ENCODE data around the gene RCHY1. TPM values are rescaled to one million over a fixed set of nuclear protein-coding genes. Genes with fewer than 3 reads are reported as not detected.
"Not testable (repeated sequence)": the region's sequence is repeated elsewhere in the genome, so short reads cannot be mapped to it uniquely, and the experiment has no call there.

RCHY1 gene
- 30.2 TPM for polyA plus RNA-seq (2012; ENCODE audit: missing spikeins)

DNA sequence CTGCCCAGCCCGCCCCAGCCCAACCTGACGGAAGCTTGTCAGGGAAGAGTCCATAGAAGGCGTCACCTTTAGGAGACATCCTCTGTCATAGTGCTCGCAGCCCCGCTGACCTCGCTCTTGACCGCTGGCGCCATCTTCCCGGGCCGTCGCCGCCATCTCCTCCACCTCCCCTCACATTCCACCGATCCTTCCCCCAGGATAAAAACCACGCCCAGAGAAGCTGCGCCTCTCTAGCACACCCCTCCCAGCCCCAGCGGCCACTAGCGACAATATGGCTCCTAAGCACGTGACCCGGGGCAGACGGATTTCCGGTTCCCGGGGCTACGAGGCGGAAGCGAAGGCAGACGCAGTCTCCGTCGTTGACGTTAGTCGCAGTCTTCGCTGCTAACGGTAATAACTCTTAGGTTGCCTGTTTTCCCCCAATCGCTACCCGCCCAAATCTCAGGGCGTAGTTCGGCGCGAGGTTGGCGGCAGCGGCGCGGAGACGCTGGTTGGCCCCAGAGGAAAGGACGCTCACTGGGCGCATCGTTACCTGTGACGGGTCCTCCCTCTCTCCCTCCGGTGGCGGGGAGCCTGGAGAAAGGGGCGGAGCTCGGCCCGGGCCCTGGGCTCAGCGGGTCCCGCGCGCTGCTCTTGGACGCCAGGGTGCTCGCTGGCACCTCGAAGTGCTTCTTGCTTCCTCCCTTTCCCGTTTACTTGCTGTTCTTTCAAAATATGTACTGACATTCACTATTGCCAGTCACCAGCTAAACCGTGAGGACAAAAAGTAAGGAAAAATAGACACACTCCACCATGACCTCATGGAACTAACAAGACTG lies at the start of gene RCHY1, which contains the start of gene THAP6:
Gene RCHY1 (minus strand): TSS at position 273 of the 818 bp plus-strand sequence. CDS start 117 bp downstream, at position 156.
Gene THAP6 (plus strand): TSS at position 343 of the 818 bp plus-strand sequence. CDS start 980 bp downstream, outside the sequence.
- FAIRE-seq: peak; percentile 98
- TF ChIP-seq POLR2AphosphoS5 (IDR thresholded peaks at IDR 0.05; ENCODE audit: low read depth, low read length) (peak; percentile 95; the same call in 1 of the 2 replicates), POLR2A (IDR thresholded peaks at IDR 0.05; ENCODE audit: low read depth, low read length) (peak; percentile 96), TAF1 (IDR thresholded peaks at IDR 0.05; ENCODE audit: borderline replicate concordance, low read depth, low read length) (peak; percentile 42; the same call in 1 of the 2 replicates)
- peak; percentile 49 for DNase-seq (ENCODE audit: insufficient read length)

DNA sequence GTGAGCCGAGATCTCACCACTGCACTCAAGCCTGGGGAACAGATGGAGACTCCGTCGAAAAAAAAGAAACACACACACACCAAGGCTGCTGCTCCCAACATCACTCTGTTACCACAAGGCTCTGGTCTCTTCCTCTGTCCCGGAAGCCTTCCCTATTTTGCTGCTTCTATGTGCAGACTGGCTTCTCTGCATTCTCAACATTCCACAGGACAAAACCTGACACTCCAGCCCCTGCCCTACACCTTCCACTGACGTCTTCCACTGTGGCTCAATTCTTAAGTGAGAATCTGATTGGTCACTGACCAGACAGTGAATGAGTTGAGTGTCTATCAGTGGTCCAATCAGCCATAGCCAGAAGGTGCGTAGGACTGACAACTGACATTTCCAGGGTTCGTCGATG lies 47.6 kb upstream of the RCHY1 start:
- TF ChIP-seq POLR2AphosphoS5 (IDR thresholded peaks at IDR 0.05; ENCODE audit: low read depth, low read length) (no peak), POLR2A (IDR thresholded peaks at IDR 0.05; ENCODE audit: low read depth, low read length) (no peak), TAF1 (IDR thresholded peaks at IDR 0.05; ENCODE audit: borderline replicate concordance, low read depth, low read length) (no peak)
- no peak for DNase-seq (ENCODE audit: insufficient read length)
- no peak for FAIRE-seq

DNA sequence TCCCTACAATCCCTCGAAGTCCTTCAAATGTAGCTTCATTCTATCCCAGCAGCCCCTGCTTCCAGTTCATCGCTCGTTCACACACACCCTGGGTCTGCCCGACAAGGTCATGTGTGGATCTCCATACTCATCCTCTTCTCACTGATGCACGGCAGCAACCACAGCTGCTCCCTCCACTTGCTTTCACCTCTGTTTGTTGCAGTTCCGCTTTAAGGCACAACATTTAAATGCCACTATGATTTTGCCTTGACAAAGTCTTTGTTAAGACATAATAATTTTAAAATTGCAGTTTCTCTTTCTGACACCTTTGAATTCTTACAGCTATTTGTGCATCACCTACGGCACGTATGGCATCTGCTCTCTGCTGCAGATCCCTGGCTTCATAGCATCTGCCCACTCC lies 43.5 kb upstream of the RCHY1 start:
- no peak for TF ChIP-seq POLR2AphosphoS5 (IDR thresholded peaks at IDR 0.05; ENCODE audit: low read depth, low read length)
- no peak for TF ChIP-seq TAF1 (IDR thresholded peaks at IDR 0.05; ENCODE audit: borderline replicate concordance, low read depth, low read length)
- TF ChIP-seq POLR2A (IDR thresholded peaks at IDR 0.05; ENCODE audit: low read depth, low read length): no peak
- FAIRE-seq: no peak

DNA sequence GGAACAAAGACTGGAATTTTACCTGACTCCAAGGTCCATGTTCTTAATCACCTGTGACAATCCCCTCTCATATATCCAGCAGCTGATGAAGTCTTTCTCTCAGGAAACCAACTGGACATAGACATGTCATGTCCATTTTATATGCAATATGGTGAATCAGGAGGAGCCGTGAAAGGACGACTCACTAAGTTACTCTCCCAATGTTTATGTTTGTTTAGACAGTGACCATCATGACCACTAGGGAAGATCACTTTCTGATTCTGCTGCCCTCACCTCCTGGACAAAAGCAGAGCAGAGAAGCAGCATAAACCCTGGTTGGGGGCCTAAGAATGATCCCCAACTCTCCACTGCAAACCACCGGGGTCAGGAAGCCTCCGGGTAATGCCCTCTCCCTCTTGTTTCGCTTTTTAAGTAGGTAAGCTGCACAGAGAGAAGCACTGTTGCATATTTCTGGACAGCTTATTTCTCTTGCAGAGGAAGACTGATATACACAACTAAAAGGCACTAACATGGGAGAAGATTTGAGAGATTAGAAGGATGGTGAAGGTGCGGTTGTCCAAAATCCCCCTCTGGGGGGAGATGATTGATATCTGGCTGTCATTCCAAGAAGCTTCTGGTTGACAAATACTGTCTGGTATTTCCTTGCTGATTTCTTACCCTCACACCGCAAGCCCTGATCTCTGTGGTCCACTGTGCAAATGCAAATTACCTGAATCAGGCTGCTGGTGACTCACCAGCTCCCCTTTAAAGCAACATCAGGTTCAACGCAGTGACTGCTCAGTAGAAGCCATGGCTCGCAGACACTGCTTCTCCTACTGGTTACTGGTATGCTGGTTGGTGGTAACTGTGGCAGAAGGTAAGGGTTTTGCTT lies 41.3 kb upstream of the RCHY1 start, which contains the start of gene ODAPH:
Gene ODAPH (plus strand): TSS at position 773 of the 871 bp plus-strand sequence. CDS start 17 bp downstream, at position 790.
- DNase-seq (ENCODE audit: insufficient read length) (peak; percentile 34), FAIRE-seq (peak; percentile 92)
- no peak for TF ChIP-seq POLR2AphosphoS5 (IDR thresholded peaks at IDR 0.05; ENCODE audit: low read depth, low read length)
- TF ChIP-seq POLR2A (IDR thresholded peaks at IDR 0.05; ENCODE audit: low read depth, low read length): no peak
- TF ChIP-seq TAF1 (IDR thresholded peaks at IDR 0.05; ENCODE audit: borderline replicate concordance, low read depth, low read length): no peak

More for the DNA sequence above, 43.5 kb upstream of the RCHY1 start:
- no peak for DNase-seq (ENCODE audit: insufficient read length)

DNA sequence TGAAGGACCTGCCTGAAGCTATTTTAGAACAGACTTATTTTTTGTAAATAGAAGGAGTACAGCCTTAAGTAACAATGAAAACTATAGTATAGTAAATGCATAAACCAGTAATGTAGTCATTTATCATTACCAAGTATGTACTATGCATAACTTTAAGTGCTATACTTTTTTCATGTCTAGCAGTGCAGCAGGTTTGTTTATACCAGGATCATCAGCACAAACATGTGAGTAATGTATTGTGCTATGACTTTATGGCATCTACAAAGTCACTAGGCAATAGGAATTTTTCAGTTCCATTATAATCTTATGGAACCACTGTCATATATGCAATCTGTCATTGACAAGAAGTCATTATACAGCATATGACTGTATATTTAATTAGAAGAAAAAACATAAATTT lies 38.2 kb upstream of the RCHY1 start:
- FAIRE-seq (no peak), DNase-seq (ENCODE audit: insufficient read length) (no peak)
- TF ChIP-seq TAF1 (IDR thresholded peaks at IDR 0.05; ENCODE audit: borderline replicate concordance, low read depth, low read length) (no peak), POLR2AphosphoS5 (IDR thresholded peaks at IDR 0.05; ENCODE audit: low read depth, low read length) (no peak), POLR2A (IDR thresholded peaks at IDR 0.05; ENCODE audit: low read depth, low read length) (no peak)

DNA sequence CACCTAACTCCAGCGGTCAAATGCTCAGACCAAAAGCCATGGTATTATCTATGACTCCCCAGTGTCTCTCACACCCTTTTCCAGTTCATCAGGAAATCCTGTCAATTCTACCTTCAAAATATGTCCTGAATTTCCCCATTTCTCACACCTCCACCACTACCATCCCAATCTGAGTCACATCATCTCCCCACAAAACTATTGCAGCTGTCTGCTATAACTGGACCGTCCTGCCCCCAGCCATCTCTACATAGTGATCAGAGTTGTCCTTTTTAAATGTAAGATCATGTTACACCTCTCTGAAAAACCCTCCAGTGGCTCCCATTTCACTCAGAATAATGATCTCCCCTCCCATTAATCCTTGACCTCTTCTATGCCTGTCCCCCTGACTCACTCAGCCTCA lies 34.8 kb upstream of the RCHY1 start:
- TF ChIP-seq TAF1 (IDR thresholded peaks at IDR 0.05; ENCODE audit: borderline replicate concordance, low read depth, low read length) (no peak), POLR2AphosphoS5 (IDR thresholded peaks at IDR 0.05; ENCODE audit: low read depth, low read length) (no peak), POLR2A (IDR thresholded peaks at IDR 0.05; ENCODE audit: low read depth, low read length) (no peak)
- DNase-seq (ENCODE audit: insufficient read length) (no peak), FAIRE-seq (no peak)

DNA sequence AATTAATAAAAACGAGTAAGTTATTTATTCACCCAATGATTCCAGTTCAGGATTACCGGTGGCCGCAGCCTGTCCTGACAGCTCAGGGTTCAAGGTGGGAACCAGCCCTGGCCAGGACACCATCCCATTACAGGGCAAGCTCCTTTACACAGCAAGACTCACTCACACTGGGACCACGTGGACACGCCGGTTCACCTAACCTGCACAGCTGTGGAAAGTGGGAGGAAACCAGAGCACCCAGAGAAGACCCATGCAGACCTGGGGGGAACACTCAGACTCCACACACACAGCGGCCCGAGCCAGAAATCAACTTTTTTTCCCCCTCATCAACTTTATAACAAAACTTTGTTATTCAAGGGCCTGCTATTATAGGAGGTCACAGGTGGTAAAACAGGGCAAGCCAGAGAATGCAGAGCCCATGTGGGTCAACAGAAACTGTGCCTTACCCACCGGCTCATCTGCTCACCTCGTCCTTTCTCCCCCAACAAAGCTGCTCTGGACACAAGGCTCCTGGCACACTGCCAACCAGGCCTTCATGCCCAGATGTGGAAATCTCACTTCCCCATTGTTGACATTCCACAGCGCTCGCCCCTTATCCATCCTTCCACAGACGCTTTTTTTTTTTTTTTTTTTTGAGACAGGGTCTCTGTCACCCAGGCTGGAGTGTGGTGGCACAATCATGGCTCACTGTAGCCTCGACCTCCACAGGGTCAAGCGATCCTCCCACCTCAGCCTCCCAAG lies 33.6 kb upstream of the RCHY1 start:
- TF ChIP-seq TAF1 (IDR thresholded peaks at IDR 0.05; ENCODE audit: borderline replicate concordance, low read depth, low read length) (no peak), POLR2AphosphoS5 (IDR thresholded peaks at IDR 0.05; ENCODE audit: low read depth, low read length) (no peak), POLR2A (IDR thresholded peaks at IDR 0.05; ENCODE audit: low read depth, low read length) (no peak)
- no peak for FAIRE-seq
- no peak for DNase-seq (ENCODE audit: insufficient read length)

DNA sequence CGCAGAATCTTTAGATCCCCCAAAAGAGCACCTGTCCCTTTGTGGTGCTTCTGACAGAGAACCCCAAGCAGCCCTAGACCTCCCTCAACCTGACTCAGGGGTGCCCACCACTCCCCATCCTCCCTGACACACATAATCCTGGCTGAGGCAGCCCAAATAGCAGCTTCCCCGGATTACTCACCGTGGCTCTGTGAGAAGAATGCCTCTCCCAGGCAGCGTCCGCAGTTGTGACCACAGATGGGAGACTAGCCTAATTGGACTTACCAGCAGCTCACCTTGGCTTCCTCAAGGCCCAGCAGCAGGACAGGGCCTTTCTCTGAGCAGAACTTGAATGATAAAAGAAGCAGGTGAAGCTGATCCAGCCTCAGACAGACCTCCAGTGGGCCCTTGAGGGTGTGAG lies 31.3 kb upstream of the RCHY1 start:
- no peak for FAIRE-seq
- TF ChIP-seq POLR2AphosphoS5 (IDR thresholded peaks at IDR 0.05; ENCODE audit: low read depth, low read length): no peak
- TF ChIP-seq POLR2A (IDR thresholded peaks at IDR 0.05; ENCODE audit: low read depth, low read length): no peak
- no peak for TF ChIP-seq TAF1 (IDR thresholded peaks at IDR 0.05; ENCODE audit: borderline replicate concordance, low read depth, low read length)
- DNase-seq (ENCODE audit: insufficient read length): no peak

DNA sequence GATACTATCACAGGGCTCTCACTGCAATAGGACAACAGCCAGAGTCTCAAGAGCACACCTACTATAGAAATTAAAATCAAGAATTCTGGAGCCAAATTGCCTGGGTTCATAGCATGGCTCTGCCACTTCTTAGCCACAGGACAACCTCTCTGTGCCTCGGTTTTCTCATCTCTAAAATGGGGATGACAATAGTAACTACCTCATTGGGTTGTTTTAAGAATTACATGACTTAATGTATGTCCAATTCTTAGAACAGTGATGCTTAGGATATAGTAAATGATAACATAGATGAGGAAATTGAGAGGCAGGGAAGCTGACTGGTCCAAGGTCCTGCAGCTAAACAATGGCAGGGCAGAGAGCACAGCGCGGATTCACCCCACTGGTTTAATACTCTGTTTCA lies 30.7 kb upstream of the RCHY1 start:
- DNase-seq (ENCODE audit: insufficient read length) (no peak), FAIRE-seq (no peak)
- TF ChIP-seq TAF1 (IDR thresholded peaks at IDR 0.05; ENCODE audit: borderline replicate concordance, low read depth, low read length) (no peak), POLR2A (IDR thresholded peaks at IDR 0.05; ENCODE audit: low read depth, low read length) (no peak), POLR2AphosphoS5 (IDR thresholded peaks at IDR 0.05; ENCODE audit: low read depth, low read length) (no peak)

DNA sequence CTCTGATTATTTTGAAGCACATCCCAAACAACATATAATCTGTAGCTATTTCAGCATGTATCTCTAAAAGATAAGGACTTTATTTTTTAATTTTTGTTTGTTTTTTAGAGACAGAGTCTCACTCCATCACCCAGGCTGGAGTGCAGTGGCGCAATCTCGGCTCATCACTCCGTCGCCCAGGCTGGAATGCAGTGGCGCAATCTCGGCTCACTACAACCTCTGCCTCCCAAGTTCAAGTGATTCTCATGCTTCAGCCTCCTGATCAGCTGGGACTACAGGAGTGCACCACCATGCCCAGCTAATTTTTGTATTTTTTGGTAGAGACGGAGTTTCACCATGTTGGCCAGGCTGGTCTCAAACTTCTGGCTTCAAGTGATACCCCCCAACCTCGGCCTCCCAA lies 30.0 kb upstream of the RCHY1 start:
- FAIRE-seq: not testable (repeated sequence)

DNA sequence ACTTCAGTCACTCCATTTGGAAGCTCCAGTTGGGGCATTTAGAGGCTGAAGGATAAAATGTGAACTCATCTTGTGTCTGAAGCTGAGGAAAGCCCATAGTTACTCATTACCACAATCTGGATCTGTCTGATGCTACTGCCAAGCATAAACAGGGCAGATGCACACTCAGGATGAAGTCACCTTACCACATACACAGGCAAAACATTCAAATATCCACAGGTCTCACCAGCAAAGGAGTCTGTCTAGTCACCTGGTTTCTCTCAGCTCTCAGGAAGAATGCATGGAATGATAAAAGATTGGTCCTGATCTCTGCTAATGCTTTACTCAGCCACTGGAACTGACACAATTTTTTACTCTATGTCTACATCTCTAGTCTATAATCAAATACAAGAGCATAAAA lies 28.6 kb upstream of the RCHY1 start:
- no peak for FAIRE-seq
- TF ChIP-seq TAF1 (IDR thresholded peaks at IDR 0.05; ENCODE audit: borderline replicate concordance, low read depth, low read length) (no peak), POLR2A (IDR thresholded peaks at IDR 0.05; ENCODE audit: low read depth, low read length) (no peak), POLR2AphosphoS5 (IDR thresholded peaks at IDR 0.05; ENCODE audit: low read depth, low read length) (no peak)
- no peak for DNase-seq (ENCODE audit: insufficient read length)

More for the DNA sequence above, 30.0 kb upstream of the RCHY1 start:
- DNase-seq (ENCODE audit: insufficient read length): not testable (repeated sequence)

DNA sequence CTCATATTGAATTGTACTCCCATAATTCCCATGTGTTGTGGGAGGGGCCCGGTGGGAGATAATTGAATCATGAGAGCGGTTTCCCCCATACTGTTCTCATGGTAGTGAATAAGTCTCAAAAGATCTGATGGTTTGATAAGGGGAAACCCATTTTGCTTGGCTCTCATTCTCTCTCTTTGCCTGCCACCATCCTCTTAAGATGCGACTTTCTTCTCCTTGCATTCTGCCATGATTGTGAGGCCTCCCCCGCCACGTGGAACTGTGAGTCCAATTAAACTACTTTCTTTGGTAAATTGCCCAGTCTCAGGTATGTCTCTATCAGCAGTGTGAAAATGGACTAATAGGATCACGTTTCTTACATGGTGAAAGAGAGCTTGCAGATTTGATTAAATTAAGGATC lies 23.1 kb upstream of the RCHY1 start:
- not testable (repeated sequence) for FAIRE-seq; DNase-seq (ENCODE audit: insufficient read length)

DNA sequence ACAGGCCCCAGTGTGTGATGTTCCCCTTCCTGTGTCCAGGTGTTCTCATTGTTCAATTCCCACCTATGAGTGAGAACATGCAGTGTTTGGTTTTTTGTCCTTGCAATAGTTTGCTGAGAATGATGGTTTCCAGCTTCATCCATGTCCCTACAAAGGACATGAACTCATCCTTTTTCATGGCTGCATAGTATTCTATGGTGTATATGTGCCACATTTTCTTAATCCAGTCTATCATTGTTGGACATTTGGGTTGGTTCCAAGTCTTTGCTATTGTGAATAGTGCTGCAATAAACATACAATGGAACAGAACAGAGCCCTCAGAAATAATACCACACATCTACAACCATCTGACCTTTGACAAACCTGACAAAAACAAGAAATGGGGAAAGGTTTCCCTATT lies 19.7 kb upstream of the RCHY1 start:
- not testable (repeated sequence) for DNase-seq (ENCODE audit: insufficient read length); FAIRE-seq

DNA sequence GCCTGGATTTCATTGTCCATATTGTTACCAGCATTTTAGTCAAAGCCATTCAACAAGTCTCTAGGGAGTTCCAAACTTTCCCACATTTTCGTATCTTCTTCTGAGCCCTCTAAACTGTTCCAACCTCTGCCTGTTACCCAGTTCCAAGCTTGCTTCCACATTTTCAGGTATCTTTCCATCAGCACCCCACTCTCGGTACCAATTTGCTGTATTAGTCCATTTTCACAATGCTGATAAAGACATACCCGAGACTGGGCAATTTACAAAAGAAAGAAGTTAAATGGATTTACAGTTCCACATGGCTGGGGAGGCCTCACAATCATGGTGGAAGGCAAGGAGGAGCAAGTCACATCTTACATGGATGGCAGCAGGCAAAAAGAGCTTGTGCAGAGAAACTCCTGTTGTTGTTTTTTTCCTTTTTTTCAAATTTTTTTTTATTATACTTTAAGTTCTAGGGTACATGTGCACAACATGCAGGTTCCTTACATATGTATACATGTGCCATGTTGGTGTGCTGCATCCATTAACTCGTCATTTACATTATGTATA lies 19.2 kb upstream of the RCHY1 start:
- FAIRE-seq; DNase-seq (ENCODE audit: insufficient read length): not testable (repeated sequence)

DNA sequence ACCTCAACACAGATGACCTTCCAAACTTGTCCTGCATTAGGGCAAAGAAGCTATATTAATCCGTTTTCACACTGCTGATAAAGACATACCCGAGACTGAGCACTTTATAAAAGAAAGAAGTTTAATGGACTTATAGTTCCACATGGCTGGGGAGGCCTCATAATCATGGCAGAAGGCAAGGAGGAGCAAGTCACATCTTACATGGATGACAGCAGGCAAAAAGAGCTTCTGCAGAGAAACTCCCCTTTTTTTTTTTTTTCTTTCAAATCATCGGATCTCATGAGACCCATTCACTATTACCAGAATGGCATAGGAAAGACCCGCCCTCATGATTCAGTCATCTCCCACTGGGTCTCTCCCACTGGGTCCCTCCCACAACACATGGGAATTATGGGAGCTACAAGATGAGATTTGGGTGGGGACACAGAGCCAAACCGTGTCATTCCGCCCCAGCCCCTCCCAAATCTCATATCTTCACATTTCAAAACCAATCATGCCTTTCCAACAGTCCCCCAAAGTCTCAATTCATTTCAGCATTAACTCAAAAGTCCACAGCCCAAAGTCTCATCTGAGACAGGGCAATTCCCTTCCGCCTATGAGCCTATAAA lies 17.4 kb upstream of the RCHY1 start:
- not testable (repeated sequence) for FAIRE-seq; DNase-seq (ENCODE audit: insufficient read length)

Data from GM12892 (cell line).